ENCODE results near the gene ANKRD13A. TPM values are rescaled to one million over a fixed set of nuclear protein-coding genes. Genes with fewer than 3 reads are reported as not detected.
A peak's percentile ranks its signal among the peaks of the same experiment; 100 is the strongest.
"Not testable (repeated sequence)": the region's sequence is repeated elsewhere in the genome, so short reads cannot be mapped to it uniquely, and the experiment has no call there.

ANKRD13A gene
- total and polyA plus RNA-seq, 3 experiments from 2014 or later = 38.1 to 47.1 (median 41.1) TPM

- H3K36me3 ChIP-seq (ENCODE audit: insufficient read depth, low read length) = no peaks in the 10 kb centered on the region
- Mint-ChIP-seq H3K4me1 (peaks cover 18 to 27% (median 23%) of the 10 kb centered on the region in 3 donors), H3K9me3 (no peaks in the 10 kb centered on the region), H3K4me3 (peak overlapping the region; percentile 70 to 93 (median 80)), H3K27me3 (peaks cover 0 to 3% of the 10 kb centered on the region in 2 donors), H3K27ac (peak overlapping the region; percentile 66 to 99 (median 96)), H3K36me3 (peaks cover 0 to 1% (median 1%) of the 10 kb centered on the region in 3 donors)
- peaks cover 20% of the 10 kb centered on the region for H3K4me1 ChIP-seq (ENCODE audit: insufficient read depth, low read length)
- H3K27ac ChIP-seq (ENCODE audit: low read depth, low read length) = peak overlapping the region; percentile 60
- CTCF ChIA-PET = interaction anchor here (0.7 to 1.0 kb wide), 3 partner anchors 10 to 351 kb away, joined by 3 to 6 read pairs (median 3); no protein-coding TSS in a partner anchor
- H3K27me3 ChIP-seq (ENCODE audit: insufficient read depth, low read length, poor library complexity, severe bottlenecking) = no peaks in the 10 kb centered on the region
- H3K4me3 ChIP-seq (ENCODE audit: low read length) = peak overlapping the region; percentile 31
- POLR2A ChIA-PET = interaction anchor here (0.5 to 1.3 kb wide), 3 partner anchors 32 to 462 kb away, joined by 4 read pairs; partner anchors contain the start of gene ARPC3
- peak; percentile 61 to 83 (median 72) for DNase-seq
- H3K9me3 ChIP-seq (ENCODE audit: low read length) = no peaks in the 10 kb centered on the region
Measured at GRCh38 chr12:110079477-110080400, 80.5 kb downstream of the ANKRD13A start.

- POLR2A ChIA-PET = interaction anchor here (0.6 to 1.3 kb wide), 2 partner anchors 33 to 370 kb away, joined by 4 read pairs; partner anchors contain the start of gene ARPC3
- no peaks in the 10 kb centered on the region for H3K9me3 Mint-ChIP-seq
- Histone ChIP-seq H3K4me3 (ENCODE audit: low read length) (peak overlapping the region; percentile 31), H3K27ac (ENCODE audit: low read depth, low read length) (no peak overlapping the region), H3K36me3 (ENCODE audit: insufficient read depth, low read length) (no peaks in the 10 kb centered on the region), H3K27me3 (ENCODE audit: insufficient read depth, low read length, poor library complexity, severe bottlenecking) (no peaks in the 10 kb centered on the region), H3K4me1 (ENCODE audit: insufficient read depth, low read length) (peaks cover 20% of the 10 kb centered on the region), H3K9me3 (ENCODE audit: low read length) (no peaks in the 10 kb centered on the region)
- no peak for DNase-seq
- CTCF ChIA-PET = interaction anchor here (1.0 kb wide), 1 partner anchor 19 kb away, joined by 3 read pairs; no protein-coding TSS in a partner anchor
- peak overlapping the region in 5 of 7 donors; percentile 23 to 91 (median 54) for H3K4me3 Mint-ChIP-seq
- H3K27ac Mint-ChIP-seq = peak overlapping the region in 6 of 8 donors; percentile 32 to 89 (median 68)
- H3K4me1 Mint-ChIP-seq = peaks cover 18 to 27% (median 23%) of the 10 kb centered on the region in 3 donors
- H3K27me3 Mint-ChIP-seq = peaks cover 0 to 3% of the 10 kb centered on the region in 2 donors
- H3K36me3 Mint-ChIP-seq = peaks cover 0 to 3% (median 1%) of the 10 kb centered on the region in 3 donors
Measured at GRCh38 chr12:110080410-110080809, 81.2 kb downstream of the ANKRD13A start.

DNA sequence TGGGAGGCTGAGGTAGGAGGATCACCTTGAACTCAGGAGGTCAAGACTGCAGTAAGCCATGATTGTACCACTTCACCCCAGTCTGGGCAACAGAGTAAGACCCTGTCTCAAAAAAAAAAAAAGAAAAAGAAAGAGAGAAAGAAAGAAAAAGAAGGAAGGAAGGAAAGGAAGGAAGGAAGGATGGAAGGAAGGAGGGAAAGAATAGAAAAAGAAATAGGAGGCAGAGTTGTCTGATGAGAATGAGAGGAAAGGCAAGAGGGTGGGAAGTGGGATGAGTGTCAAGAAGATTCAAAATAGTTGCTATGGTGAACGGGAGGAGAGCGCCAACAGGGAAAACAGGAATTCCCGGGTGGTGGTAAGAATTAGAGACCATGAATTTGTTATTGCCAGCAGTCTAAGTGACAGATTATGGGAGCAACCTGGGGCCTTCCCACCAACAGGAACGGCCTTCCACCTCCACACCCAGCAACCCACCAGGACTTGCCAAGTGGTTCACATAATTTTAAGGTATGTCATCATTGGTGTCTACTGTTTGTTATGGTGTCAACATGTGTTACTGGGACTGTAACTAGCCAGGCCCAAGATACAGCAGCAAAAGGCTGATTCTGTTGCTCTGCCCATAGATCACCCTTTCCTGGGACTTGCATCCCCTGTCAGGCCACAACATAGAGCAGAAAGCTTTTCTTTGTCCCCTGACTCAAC, 85.2 kb downstream of the ANKRD13A start:
- H3K27me3 ChIP-seq (ENCODE audit: insufficient read depth, low read length, poor library complexity, severe bottlenecking) = no peaks in the 10 kb centered on the region
- no peaks in the 10 kb centered on the region for H3K9me3 ChIP-seq (ENCODE audit: low read length)
- POLR2A ChIA-PET = no interaction called here
- no peak for DNase-seq
- peaks cover 10% of the 10 kb centered on the region for H3K4me1 ChIP-seq (ENCODE audit: insufficient read depth, low read length)
- CTCF ChIA-PET = no interaction called here
- H3K27ac ChIP-seq (ENCODE audit: low read depth, low read length) = no peak overlapping the region
- Mint-ChIP-seq H3K9me3 (no peaks in the 10 kb centered on the region), H3K4me1 (peaks cover 7 to 14% (median 11%) of the 10 kb centered on the region in 3 donors), H3K27me3 (peaks cover 0 to 9% of the 10 kb centered on the region in 2 donors), H3K36me3 (peaks cover 1 to 8% (median 2%) of the 10 kb centered on the region in 3 donors), H3K4me3 (no peak overlapping the region), H3K27ac (peak overlapping the region in 1 of 8 donors; percentile 47)
- H3K36me3 ChIP-seq (ENCODE audit: insufficient read depth, low read length) = no peaks in the 10 kb centered on the region
- H3K4me3 ChIP-seq (ENCODE audit: low read length) = no peak overlapping the region

GRCh38 chr12:110088216-110088615, 89.0 kb downstream of the ANKRD13A start:
- DNase-seq; H3K9me3 Mint-ChIP-seq; H3K27me3 ChIP-seq (ENCODE audit: insufficient read depth, low read length, poor library complexity, severe bottlenecking); H3K4me3 ChIP-seq (ENCODE audit: low read length); H3K27ac Mint-ChIP-seq; H3K36me3 Mint-ChIP-seq; H3K4me1 ChIP-seq (ENCODE audit: insufficient read depth, low read length); CTCF ChIA-PET; H3K36me3 ChIP-seq (ENCODE audit: insufficient read depth, low read length); POLR2A ChIA-PET; H3K9me3 ChIP-seq (ENCODE audit: low read length); H3K4me3 Mint-ChIP-seq; H3K4me1 Mint-ChIP-seq; H3K27ac ChIP-seq (ENCODE audit: low read depth, low read length): not testable (repeated sequence)
- peaks cover 16 to 22% of the 10 kb centered on the region in 2 donors for H3K27me3 Mint-ChIP-seq

- H3K36me3 Mint-ChIP-seq = peaks cover 0 to 8% (median 4%) of the 10 kb centered on the region in 3 donors
Measured at GRCh38 chr12:110088936-110089335, 89.7 kb downstream of the ANKRD13A start.

More at GRCh38 chr12:110088936-110089335, 89.7 kb downstream of the ANKRD13A start:
- Mint-ChIP-seq H3K4me3 (no peak overlapping the region), H3K27me3 (peaks cover 16 to 25% of the 10 kb centered on the region in 2 donors), H3K27ac (no peak overlapping the region), H3K4me1 (no peaks in the 10 kb centered on the region), H3K9me3 (no peaks in the 10 kb centered on the region)
- Histone ChIP-seq H3K27me3 (ENCODE audit: insufficient read depth, low read length, poor library complexity, severe bottlenecking) (no peaks in the 10 kb centered on the region), H3K36me3 (ENCODE audit: insufficient read depth, low read length) (no peaks in the 10 kb centered on the region), H3K4me3 (ENCODE audit: low read length) (no peak overlapping the region), H3K9me3 (ENCODE audit: low read length) (no peaks in the 10 kb centered on the region), H3K27ac (ENCODE audit: low read depth, low read length) (no peak overlapping the region), H3K4me1 (ENCODE audit: insufficient read depth, low read length) (no peaks in the 10 kb centered on the region)
- ChIA-PET POLR2A (no interaction called here), CTCF (interaction anchor here (1.0 to 3.0 kb wide), 3 partner anchors 9 to 512 kb away, joined by 3 to 13 read pairs (median 3); no protein-coding TSS in a partner anchor)
- DNase-seq = no peak

Other genes with a start within 250 kb of the ANKRD13A start
- not detected for gene TRPV4, start 166.0 kb upstream of the ANKRD13A start, total RNA-seq
- gene TRPV4, start 166.0 kb upstream of the ANKRD13A start, polyA plus RNA-seq = not detected
- 10 to 100 TPM; 39.3 to 42.7 TPM for gene GLTP, start 118.9 kb upstream of the ANKRD13A start, total RNA-seq
- gene GLTP, start 118.9 kb upstream of the ANKRD13A start, polyA plus RNA-seq = 67.4 TPM
- gene TCHP, start 99.2 kb upstream of the ANKRD13A start, total RNA-seq = 10 to 100 TPM; 27.7 to 28.3 TPM
- 18.6 TPM for gene TCHP, start 99.2 kb upstream of the ANKRD13A start, polyA plus RNA-seq
- 10 to 100 TPM; 52.0 to 54.4 TPM for gene GIT2, start 3.1 kb upstream of the ANKRD13A start, total RNA-seq
- 93.0 TPM for gene GIT2, start 3.1 kb upstream of the ANKRD13A start, polyA plus RNA-seq
- 10 to 100 TPM; 11.7 to 12.7 TPM for gene C12orf76, start 49.1 kb downstream of the ANKRD13A start, total RNA-seq
- gene C12orf76, start 49.1 kb downstream of the ANKRD13A start, polyA plus RNA-seq = 17.3 TPM
- gene IFT81, start 124.9 kb downstream of the ANKRD13A start, total RNA-seq = 1 to 10 TPM; 3.7 to 4.5 TPM
- 0.35 TPM for gene IFT81, start 124.9 kb downstream of the ANKRD13A start, polyA plus RNA-seq

Measured in CD8-positive, alpha-beta memory T cell (primary cell).